ENCODE measurements around the gene LCOR. TPM values are rescaled to one million over a fixed set of nuclear protein-coding genes. Genes with fewer than 3 reads are reported as not detected.

Gene LCOR
- total RNA-seq, 4 donors from 2014 or later: 29.1 to 60.9 (median 42.4) TPM

DNA sequence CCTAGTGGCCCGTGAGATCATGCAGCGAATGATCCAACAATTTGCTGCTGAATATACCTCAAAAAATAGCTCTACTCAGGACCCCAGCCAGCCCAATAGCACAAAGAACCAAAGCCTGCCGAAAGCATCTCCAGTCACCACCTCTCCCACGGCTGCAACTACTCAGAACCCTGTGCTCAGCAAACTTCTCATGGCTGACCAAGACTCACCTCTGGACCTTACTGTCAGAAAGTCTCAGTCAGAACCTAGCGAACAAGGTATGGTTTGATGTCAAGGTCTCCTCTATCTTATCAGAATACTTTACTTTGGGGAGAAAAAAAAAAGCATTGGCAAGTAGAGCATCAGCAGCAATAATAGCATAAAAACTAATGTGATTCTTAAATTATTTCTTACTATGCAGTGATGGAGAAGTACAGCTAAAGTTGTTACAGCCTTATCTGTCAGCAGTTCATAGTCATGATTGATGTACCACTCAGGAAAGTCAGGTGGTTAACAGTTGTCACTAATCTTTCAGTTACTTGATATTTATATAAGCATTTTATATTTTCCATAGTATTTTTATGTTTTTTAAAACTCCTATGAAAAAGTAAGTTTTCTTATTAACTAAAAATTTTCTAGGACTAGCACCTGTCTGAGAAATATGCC, 117.1 kb downstream of the LCOR start:
- no peak overlapping the region for H3K4me3 ChIP-seq (replicated peaks in 1 of 3)
- TF ChIP-seq POLR2A (IDR thresholded peaks at IDR 0.05): no peak
- TF ChIP-seq, protein P1, sequence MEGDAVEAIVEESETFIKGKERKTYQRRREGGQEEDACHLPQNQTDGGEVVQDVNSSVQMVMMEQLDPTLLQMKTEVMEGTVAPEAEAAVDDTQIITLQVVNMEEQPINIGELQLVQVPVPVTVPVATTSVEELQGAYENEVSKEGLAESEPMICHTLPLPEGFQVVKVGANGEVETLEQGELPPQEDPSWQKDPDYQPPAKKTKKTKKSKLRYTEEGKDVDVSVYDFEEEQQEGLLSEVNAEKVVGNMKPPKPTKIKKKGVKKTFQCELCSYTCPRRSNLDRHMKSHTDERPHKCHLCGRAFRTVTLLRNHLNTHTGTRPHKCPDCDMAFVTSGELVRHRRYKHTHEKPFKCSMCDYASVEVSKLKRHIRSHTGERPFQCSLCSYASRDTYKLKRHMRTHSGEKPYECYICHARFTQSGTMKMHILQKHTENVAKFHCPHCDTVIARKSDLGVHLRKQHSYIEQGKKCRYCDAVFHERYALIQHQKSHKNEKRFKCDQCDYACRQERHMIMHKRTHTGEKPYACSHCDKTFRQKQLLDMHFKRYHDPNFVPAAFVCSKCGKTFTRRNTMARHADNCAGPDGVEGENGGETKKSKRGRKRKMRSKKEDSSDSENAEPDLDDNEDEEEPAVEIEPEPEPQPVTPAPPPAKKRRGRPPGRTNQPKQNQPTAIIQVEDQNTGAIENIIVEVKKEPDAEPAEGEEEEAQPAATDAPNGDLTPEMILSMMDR (IDR thresholded peaks at IDR 0.05): no peak
- no peaks in the 10 kb centered on the region for H3K27me3 ChIP-seq
- no peaks in the 10 kb centered on the region for H3K36me3 ChIP-seq
- no peak for DNase-seq
- intact Hi-C loops (cut with DNase I): no loop called here
- WGBS, 2 donors: 93 to 95% methylated on average over 5 of the region's 5 CpGs
- no peak overlapping the region for H3K27ac ChIP-seq
- no peaks in the 10 kb centered on the region for H3K9me3 ChIP-seq
- H3K4me1 ChIP-seq: no peaks in the 10 kb centered on the region

DNA sequence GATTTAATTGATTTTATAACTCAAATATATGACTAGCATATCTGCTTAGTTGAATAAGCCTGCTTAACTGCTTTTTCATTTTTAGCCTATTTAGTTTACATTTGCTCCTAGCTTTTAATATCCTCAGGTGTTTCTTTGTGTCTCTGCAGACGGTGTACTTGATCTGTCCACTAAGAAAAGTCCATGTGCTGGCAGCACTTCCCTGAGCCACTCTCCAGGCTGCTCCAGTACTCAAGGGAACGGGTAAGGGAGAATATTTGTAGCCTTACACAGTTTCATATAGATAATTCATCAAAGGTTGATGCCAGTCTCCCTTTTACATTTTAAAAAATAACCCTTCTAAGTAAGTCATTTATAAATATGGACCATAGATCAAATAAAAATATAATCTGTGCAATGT, 119.9 kb downstream of the LCOR start:
- H3K4me1 ChIP-seq: no peaks in the 10 kb centered on the region
- H3K27ac ChIP-seq: no peak overlapping the region
- intact Hi-C loops (cut with DNase I): no loop called here
- DNase-seq: no peak
- H3K4me3 ChIP-seq (replicated peaks in 1 of 3): no peak overlapping the region
- no peaks in the 10 kb centered on the region for H3K27me3 ChIP-seq
- 82 to 89% methylated on average over 2 of the region's 2 CpGs for WGBS, 2 donors
- H3K36me3 ChIP-seq: peaks cover 11 to 16% of the 10 kb centered on the region in 2 donors
- H3K9me3 ChIP-seq: no peaks in the 10 kb centered on the region
- TF ChIP-seq, protein P1 (IDR thresholded peaks at IDR 0.05): no peak
- no peak for TF ChIP-seq POLR2A (IDR thresholded peaks at IDR 0.05)

DNA sequence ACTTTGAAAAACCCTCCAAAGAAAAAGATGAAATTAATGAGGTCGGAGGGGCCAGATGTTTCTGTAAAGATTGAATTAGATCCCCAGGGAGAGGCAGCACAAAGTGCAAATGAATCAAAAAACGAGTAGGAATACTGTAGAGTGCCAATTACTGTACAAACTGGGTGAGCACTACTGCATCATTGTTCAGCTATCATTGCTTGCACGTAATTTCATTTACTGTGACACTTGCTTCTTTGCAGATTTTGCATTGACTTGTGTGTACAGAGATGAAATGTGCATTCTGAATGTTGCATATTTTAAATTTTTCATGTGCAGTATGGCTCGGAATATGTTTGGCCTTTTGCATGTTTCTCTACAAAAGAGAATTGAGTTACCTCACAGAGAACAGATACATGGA, 123.7 kb downstream of the LCOR start:
- TF ChIP-seq, protein P1 (IDR thresholded peaks at IDR 0.05): no peak
- no peak for TF ChIP-seq POLR2A (IDR thresholded peaks at IDR 0.05)
- H3K4me3 ChIP-seq (replicated peaks in 1 of 3): no peak overlapping the region
- intact Hi-C loops (cut with DNase I): no loop called here
- H3K4me1 ChIP-seq: no peaks in the 10 kb centered on the region
- DNase-seq: no peak
- 85 to 86% methylated on average over 4 of the region's 4 CpGs for WGBS, 2 donors
- H3K9me3 ChIP-seq: no peaks in the 10 kb centered on the region
- no peaks in the 10 kb centered on the region for H3K27me3 ChIP-seq
- H3K36me3 ChIP-seq: peaks cover 11 to 16% of the 10 kb centered on the region in 2 donors
- no peak overlapping the region for H3K27ac ChIP-seq

DNA sequence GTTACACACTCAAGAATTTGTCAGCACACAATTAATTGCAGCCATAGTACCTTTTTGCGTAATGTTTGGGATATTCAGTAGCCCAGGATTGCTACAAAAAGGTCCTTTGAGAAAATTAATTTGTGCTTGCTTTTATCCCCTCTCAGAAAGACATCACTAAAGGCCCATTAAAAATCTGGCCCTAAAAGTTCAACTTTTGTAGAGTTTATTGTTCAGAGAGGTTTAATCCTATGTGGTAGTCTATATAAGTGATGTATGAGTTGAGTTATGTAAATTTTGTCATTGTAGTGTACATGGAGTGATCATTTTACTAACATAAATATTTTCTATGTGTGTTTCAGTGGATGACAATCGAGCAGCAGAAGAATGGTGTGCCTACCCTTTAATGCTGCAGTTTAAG, 126.0 kb downstream of the LCOR start:
- Histone ChIP-seq H3K4me1 (no peaks in the 10 kb centered on the region), H3K9me3 (no peaks in the 10 kb centered on the region), H3K4me3 (replicated peaks in 1 of 3) (no peak overlapping the region), H3K27me3 (no peaks in the 10 kb centered on the region), H3K27ac (no peak overlapping the region), H3K36me3 (peaks cover 11 to 16% of the 10 kb centered on the region in 2 donors)
- 94 to 99% methylated on average over 2 of the region's 2 CpGs for WGBS, 2 donors
- no peak for DNase-seq
- TF ChIP-seq POLR2A (IDR thresholded peaks at IDR 0.05): no peak
- TF ChIP-seq, protein P1 (IDR thresholded peaks at IDR 0.05): no peak
- intact Hi-C loops (cut with DNase I): no loop called here

DNA sequence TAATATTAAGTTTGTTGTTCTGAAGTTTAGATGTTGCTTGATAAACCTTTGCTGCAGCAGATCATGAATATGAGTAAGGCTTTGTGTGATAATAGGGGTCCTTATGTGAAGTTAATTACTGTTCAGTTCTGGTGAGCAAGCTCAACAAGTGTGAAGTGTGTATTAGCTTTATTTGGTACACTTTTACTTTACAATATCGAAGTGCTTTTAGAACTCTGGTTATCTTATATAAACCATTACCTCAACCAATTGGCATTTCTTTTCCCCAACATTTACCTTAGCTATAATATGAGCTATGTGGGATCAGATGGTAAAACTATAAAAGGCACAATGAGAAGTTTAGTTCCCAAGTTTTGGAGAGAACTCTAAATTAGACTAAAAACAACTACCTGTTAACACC, 127.6 kb downstream of the LCOR start:
- peaks cover 11 to 14% of the 10 kb centered on the region in 2 donors for H3K36me3 ChIP-seq
- intact Hi-C loops (cut with DNase I): no loop called here
- 81 to 93% methylated on average over 1 of the region's 1 CpG for WGBS, 2 donors
- H3K9me3 ChIP-seq: no peaks in the 10 kb centered on the region
- no peak for TF ChIP-seq POLR2A (IDR thresholded peaks at IDR 0.05)
- TF ChIP-seq, protein P1 (IDR thresholded peaks at IDR 0.05): no peak
- H3K27ac ChIP-seq: no peak overlapping the region
- no peaks in the 10 kb centered on the region for H3K27me3 ChIP-seq
- H3K4me1 ChIP-seq: no peaks in the 10 kb centered on the region
- no peak for DNase-seq
- H3K4me3 ChIP-seq (replicated peaks in 1 of 3): no peak overlapping the region

Measured in thyroid gland (tissue), 4 donors.